Fibroblast of the aortic adventitia (primary cell): ENCODE results near the gene TMPRSS6. TPM values are rescaled to one million over a fixed set of nuclear protein-coding genes. Genes with fewer than 3 reads are reported as not detected.

Source experiments
- DNase-seq: peaks from one replicate; pipeline ENCODE4 v3.0.0-alpha.2; 2010; ENCODE audit warnings: low read depth
- H3K4me3 ChIP-seq: 2 replicates; pipeline ENCODE4 v1.5.1; 2011; ENCODE audit warnings: low read depth, mild to moderate bottlenecking, control low read depth, low read length, moderate library complexity
- CTCF ChIP-seq: IDR thresholded peaks from 2 replicates; pipeline ENCODE4 v1.5.1; 2011; ENCODE audit warnings: mild to moderate bottlenecking, low read length, control low read depth, inconsistent platforms; ENCODE audit not compliant: insufficient read depth
- total RNA-seq: library from RNA; depleted of rRNA; stranded (reverse); fragments of >200 nt; gene quantifications from 2 replicates; pipeline ENCODE4 v1.2.3, GENCODE V29; 2012; ENCODE audit warnings: low replicate concordance

TMPRSS6 gene
- total RNA-seq, 1 donor = not detected

DNA sequence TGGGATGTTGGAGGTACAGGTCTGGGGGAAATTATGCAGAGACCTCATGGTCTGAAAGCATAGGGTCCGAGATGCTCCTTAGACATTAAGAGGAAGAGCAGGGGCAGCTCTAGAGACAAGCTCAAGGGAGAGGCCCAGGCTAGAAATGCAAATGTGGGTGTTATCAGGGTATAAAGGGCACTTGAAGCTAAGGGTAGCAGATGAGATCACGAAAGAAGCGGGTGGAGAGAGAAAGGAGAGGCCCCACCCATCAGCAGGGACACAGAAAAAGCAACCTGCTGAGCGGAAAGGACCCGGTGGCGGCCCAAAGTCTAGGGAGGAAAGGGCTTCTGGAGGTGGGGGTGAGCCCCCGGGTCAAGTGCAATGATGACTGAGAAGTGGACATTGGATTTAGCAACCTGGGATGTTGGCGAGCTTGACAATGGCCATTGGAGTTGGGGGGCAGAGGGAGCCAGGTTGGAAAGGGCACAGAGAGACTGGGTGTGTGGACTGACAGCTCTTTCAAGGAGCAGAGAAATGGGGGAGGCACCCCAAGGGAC is 8.9 kb downstream of the TMPRSS6 start:
- no peak for DNase-seq

GRCh38 chr22:37098976-37099591 is 10.4 kb downstream of the TMPRSS6 start:
- no peak for DNase-seq
- peak; percentile 10 for TF ChIP-seq CTCF
- no peak overlapping the region for H3K4me3 ChIP-seq

More for the DNA sequence above, 8.9 kb downstream of the TMPRSS6 start:
- H3K4me3 ChIP-seq = no peak overlapping the region
- TF ChIP-seq CTCF = no peak

DNA sequence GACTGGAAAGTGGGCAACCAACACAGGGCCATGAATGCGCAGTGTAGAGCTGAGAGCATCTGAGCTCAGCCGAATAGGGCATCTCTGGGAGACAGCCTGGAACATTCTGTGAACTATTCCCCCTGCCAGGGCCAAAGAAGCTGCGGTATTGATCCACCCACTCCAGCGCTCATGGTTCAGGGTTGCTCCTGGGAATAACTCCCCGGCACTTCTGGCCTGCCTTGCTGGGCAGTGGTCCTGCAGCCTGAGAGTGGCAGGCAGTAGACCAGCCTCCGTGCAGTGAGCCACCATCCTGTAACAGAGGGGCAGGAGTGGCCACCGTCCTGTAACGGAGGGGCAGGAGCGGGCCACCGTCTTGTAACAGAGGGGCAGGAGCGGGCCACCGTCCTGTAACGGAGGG is 12.2 kb downstream of the TMPRSS6 start:
- H3K4me3 ChIP-seq = no peak overlapping the region
- no peak for TF ChIP-seq CTCF
- DNase-seq = no peak

DNA sequence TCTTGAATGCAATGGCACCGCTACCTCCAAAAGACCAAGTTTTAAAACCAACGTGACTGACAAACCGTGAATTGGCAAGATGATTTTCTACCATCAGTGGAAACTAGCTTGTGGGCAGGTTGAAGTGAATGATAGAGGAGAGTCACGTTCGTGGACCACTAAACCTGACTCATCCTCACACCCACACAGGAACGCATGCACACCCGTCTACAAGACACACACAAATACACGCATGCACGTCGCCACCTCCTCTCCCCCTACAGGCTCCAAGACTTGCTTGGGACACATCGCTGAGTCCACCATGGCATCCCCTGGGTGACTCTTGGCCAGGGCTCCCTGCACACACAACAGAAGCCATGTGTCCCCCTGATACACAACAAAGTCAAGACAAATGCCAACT is 14.4 kb downstream of the TMPRSS6 start:
- no peak overlapping the region for H3K4me3 ChIP-seq
- TF ChIP-seq CTCF = no peak
- no peak for DNase-seq

DNA sequence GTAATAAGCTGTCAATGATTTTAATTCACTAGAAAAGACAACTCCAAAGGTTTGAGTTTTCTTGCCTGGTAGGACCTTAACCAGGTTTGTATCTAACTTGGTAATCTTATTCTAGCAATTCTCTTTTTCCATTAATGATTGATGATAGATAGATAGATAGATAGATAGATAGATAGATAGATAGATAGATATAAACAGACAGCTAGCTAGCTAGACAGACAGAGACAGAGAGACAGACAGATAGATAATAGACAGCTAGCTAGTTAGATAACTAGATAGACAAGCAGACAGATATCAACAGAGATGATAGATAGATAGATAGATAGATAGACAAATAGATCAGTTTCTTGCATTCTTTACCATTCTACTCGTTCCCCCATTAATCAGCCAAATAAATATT is 15.3 kb downstream of the TMPRSS6 start:
- no peak for TF ChIP-seq CTCF
- no peak overlapping the region for H3K4me3 ChIP-seq
- DNase-seq = no peak

DNA sequence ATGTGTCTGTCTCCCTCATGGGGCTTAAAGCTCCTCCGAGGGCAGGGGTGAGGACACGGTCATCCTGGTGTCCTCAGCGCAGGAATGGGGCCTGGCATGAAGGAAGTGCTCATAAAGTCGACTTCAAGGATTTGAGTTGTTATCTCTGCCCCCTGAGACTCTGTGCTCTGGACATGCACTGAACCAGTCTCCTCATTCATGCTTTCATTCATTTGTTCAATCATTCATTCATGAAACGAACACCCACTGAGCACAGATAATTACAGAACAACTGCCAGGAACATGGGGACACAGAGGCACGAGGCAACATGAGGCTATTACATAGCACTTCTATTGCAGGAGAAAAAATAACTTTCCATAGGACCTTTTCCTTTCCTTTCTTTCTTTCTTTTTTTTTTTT is 16.5 kb downstream of the TMPRSS6 start:
- DNase-seq = no peak
- no peak for TF ChIP-seq CTCF
- no peak overlapping the region for H3K4me3 ChIP-seq

- DNase-seq = no peak
- no peak for TF ChIP-seq CTCF
- H3K4me3 ChIP-seq = no peak overlapping the region
Observed at GRCh38 chr22:37091994-37092393, 17.5 kb downstream of the TMPRSS6 start.
